HG03159 (cell line): ENCODE data around the gene YBX3.

Experiments
- ATAC-seq: cut with Tn5 transposase; IDR thresholded peaks from one replicate; pipeline ENCODE4 v1.9.1; 2021; ENCODE audit warnings: mild to moderate bottlenecking, moderate library complexity; ENCODE audit not compliant: unreplicated experiment

YBX3 gene

GRCh38 chr12:10722502-10722904, 620 bp downstream of the YBX3 start:
- peak; percentile 44 for ATAC-seq

DNA sequence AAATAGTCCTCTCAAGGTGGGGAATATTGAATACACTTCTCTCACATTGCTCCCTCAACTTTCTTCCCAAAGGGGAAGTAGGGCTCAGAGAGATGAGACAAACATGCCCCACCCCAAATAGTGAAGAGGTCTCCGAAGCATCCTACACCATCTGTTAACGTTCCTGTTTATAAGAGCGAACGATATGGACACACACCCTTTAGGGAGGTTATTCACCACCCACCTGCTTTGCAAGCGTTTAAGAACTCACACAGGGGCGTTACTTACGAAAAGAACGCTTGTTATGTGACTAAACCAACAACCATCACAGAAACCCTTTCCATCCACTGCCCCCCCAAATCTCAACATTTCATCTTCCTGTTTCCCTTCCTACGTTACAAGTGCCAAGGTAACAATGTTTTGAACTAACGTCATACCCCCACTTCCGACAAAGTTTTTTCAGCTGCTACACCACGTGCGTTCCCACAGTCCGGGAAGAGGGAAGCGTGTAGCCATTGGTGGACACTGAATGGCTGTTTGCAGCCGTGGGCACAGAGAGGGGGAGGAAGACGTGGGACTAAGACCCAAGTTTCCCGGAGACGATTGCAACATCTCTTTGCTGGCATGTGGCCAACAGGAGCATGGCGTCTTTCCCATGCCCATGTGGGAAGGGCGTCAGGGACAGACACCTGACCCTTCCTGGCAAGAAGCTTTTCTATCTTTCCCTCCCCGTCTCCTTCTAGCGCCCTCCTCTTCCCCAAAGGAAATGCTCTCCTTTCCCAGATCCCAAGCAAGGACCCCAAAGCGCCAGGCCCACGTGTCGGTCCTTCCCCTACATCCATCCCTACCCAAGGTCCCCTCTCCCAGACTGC, 1.2 kb downstream of the YBX3 start:
- peak; percentile 41 for ATAC-seq

- ATAC-seq = no peak
These were observed 2.0 kb downstream of the YBX3 start for GRCh38 chr12:10720974-10721650.

DNA sequence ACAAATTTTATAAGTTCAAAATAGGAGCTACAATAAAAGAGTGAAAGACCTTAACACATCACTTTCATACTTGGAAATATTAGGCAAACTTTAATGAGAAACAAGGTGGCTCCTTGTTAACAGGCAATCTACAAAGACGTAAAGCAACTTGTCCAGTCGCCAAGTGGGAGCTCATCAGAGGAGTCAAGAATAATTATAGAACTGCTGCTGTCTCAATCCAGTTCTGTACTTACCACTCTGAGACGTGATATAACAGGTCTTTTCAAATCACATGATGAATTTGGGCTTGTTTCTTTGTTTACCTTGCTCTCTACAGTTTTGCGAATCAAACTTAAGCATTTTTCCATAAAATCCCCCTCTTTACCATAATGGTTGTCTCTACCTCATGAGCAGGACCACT, 3.6 kb downstream of the YBX3 start:
- ATAC-seq = no peak

DNA sequence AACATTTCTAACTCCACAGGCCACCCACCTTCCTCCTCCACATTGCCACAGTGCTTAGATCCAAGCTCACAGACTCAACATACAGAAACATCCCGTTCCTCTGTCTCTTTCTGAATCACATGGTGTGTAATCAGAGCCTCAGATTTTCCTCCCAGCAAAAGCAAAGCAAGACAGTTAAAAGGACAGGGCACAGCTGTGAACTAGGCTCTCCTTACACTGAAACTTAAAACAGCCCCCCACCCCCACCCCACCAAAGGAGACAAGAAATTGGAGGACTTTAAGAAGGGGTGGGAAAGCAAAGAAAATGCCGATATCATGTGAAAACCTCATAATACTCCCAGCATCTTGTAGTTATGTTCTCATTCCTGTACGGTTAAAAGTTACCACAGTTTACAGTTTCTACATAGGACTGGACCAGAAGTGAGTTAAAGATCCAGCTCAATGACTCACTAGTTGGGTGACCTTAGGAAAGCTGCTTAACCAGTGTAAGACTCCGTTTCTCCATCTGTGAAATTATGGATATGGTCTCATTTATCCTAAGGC, 4.8 kb downstream of the YBX3 start:
- no peak for ATAC-seq

DNA sequence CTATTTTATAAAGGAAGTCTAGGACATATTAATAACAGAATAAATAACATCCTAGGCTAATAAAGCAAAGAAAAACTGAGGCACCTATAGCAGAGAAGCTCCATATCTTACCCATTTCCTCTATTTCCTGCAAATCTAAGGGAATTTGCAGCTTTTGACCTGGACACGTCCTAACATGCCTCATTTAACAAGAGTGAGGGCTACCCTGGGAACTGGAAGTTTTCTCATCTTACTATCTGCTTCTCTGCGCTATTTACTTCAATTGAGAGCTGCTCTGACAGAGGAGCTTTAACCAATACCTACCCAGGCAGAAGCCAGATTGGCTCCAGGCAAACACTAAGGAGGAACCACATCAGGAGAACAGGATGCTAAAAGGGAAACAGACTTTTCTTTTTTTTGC, 5.7 kb downstream of the YBX3 start:
- ATAC-seq = no peak

- ATAC-seq = no peak
These were observed 6.3 kb downstream of the YBX3 start for GRCh38 chr12:10716704-10717315.

- ATAC-seq = no peak
These were observed 6.8 kb downstream of the YBX3 start for GRCh38 chr12:10716277-10716676.

GRCh38 chr12:10715491-10715890, 7.6 kb downstream of the YBX3 start:
- no peak for ATAC-seq

- ATAC-seq = no peak
These were observed 13.3 kb downstream of the YBX3 start for GRCh38 chr12:10709808-10710207.

DNA sequence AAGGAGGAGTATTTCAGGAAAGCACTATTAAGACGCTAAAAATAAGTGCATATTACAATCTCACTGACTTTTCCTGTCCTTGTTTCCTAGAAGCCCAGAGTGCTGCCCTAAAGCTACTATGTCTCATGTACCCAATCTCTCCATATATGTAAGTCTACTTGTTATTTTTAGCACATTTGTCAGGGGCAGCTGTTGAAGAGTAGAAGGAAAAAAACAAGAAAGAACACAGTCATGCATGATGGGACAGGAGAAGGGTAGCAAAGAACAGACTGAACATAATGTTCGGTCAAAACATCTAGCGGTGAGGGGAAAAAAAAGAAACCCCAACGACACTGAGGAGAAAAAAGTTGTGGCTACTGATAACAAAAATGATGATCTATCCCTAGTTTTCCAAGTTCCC, 14.3 kb downstream of the YBX3 start:
- ATAC-seq = no peak

- ATAC-seq = no peak
These were observed 17.5 kb downstream of the YBX3 start for GRCh38 chr12:10705655-10706054.

DNA sequence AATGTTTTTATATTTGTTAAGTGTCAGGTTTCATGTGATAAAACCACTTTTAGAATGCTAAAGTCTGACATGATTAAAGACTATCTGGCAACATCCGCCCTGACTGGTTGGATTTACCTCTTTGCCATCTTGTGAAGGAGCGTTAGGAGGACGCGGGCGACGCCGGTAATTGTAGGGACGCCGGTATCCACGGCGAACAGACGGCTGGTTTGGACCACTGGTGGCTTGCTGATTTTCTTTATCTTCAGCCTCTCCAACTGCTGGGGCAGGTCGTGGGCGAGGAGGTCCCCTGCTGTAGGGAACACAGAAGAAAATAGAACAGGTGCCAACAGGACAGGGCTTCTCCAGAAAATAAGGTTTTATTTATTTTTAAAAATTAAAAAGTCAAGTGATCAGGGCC, 21.3 kb downstream of the YBX3 start:
- ATAC-seq = no peak

GRCh38 chr12:10701131-10701681, 21.9 kb downstream of the YBX3 start:
- ATAC-seq = peak; percentile 59

GRCh38 chr12:10700581-10700980, 22.5 kb downstream of the YBX3 start:
- ATAC-seq = no peak

DNA sequence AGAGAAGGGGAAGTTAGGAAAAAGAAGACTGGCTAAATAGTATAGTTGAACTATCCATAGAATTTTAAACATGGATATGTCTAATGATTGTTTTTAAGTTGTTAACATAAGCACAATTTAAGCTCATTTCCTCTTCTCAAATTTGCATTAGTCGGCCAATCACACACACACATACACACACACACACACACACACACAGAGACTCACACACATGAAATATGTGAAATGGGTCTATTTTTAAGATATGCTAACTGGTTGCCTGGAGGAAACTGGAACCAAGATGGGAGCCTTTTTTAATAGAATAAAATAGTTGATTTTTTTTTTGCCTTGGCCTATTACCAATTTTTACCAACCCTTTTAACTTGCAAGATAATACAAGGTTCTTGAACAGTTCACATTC, 25.3 kb downstream of the YBX3 start:
- ATAC-seq = no peak

- no peak for ATAC-seq
These were observed 26.0 kb downstream of the YBX3 start for GRCh38 chr12:10697156-10697555.

GRCh38 chr12:10690906-10691305, 32.2 kb downstream of the YBX3 start:
- no peak for ATAC-seq

- ATAC-seq = no peak
These were observed 34.0 kb downstream of the YBX3 start for GRCh38 chr12:10689146-10689545.

DNA sequence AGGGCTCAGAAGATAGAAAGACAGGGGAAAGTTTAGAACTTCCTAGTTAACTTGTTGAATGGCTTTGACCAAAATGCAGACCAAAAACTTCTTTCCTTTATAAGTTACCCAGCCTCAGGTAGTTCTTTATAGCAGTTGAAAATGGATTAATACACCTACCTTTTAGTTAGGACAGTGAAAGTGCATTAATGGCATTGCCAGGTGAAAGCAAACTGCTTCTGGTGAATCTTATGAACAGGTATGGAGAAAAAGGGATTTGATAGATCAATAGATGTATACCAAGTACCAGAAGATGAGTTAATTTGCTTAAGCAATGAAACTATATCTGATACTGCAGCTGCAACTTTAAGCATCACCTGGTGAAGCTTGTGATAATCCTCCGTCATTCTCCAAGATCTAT, 35.1 kb downstream of the YBX3 start:
- ATAC-seq = no peak

- ATAC-seq = peak; percentile 74
These were observed 49.3 kb downstream of the YBX3 start, which contains the start of gene STYK1 for GRCh38 chr12:10673659-10674384. Gene STYK1, minus strand, starts transcription at chr12:10674052. Its CDS starts 39,434 bp downstream, at chr12:10634618.
